Breast epithelium (tissue), 3 donors: ENCODE data around the gene RPL28.

Experiments
- POLR2A ChIP-seq: fragments of 450-650 bp; IDR thresholded peaks from one replicate; pipeline ENCODE4 v1.6.1; 2016; ENCODE audit warnings: antibody characterized with exemption, mild to moderate bottlenecking, moderate library complexity
- POLR2AphosphoS5 ChIP-seq, 3 donors: sonication (generic); formaldehyde crosslinking; IDR thresholded peaks; one replicate each; pipeline ENCODE4 v1.6.1; 2017; ENCODE audit warnings: antibody characterized with exemption in 3 of 3
- TF ChIP-seq, protein P1 (sequence below), 3 donors: fragments of 450-650 bp; IDR thresholded peaks; one replicate each; pipeline ENCODE4 v1.5.1; 2016 to 2017; ENCODE audit warnings: antibody characterized with exemption in 3 of 3, mild to moderate bottlenecking in 3 of 3, moderate library complexity in 3 of 3

GRCh38 chr19:55419624-55420236 is 34.0 kb downstream of the RPL28 start:
- TF ChIP-seq, protein P1, sequence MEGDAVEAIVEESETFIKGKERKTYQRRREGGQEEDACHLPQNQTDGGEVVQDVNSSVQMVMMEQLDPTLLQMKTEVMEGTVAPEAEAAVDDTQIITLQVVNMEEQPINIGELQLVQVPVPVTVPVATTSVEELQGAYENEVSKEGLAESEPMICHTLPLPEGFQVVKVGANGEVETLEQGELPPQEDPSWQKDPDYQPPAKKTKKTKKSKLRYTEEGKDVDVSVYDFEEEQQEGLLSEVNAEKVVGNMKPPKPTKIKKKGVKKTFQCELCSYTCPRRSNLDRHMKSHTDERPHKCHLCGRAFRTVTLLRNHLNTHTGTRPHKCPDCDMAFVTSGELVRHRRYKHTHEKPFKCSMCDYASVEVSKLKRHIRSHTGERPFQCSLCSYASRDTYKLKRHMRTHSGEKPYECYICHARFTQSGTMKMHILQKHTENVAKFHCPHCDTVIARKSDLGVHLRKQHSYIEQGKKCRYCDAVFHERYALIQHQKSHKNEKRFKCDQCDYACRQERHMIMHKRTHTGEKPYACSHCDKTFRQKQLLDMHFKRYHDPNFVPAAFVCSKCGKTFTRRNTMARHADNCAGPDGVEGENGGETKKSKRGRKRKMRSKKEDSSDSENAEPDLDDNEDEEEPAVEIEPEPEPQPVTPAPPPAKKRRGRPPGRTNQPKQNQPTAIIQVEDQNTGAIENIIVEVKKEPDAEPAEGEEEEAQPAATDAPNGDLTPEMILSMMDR (IDR thresholded peaks at IDR 0.05), result no peak
- TF ChIP-seq POLR2AphosphoS5 (IDR thresholded peaks at IDR 0.05) (no peak), POLR2A (no peak)
